GM19238 (cell line): ENCODE data around the gene CDC42BPB.

ENCODE experiments used
- DNase-seq: peaks from one replicate; pipeline ENCODE4 v3.0.0; 2011; ENCODE audit warnings: low spot score; ENCODE audit not compliant: insufficient read length

CDC42BPB gene

GRCh38 chr14:103095210-103095778 is 37.9 kb upstream of the CDC42BPB start:
- DNase-seq: no peak

DNA sequence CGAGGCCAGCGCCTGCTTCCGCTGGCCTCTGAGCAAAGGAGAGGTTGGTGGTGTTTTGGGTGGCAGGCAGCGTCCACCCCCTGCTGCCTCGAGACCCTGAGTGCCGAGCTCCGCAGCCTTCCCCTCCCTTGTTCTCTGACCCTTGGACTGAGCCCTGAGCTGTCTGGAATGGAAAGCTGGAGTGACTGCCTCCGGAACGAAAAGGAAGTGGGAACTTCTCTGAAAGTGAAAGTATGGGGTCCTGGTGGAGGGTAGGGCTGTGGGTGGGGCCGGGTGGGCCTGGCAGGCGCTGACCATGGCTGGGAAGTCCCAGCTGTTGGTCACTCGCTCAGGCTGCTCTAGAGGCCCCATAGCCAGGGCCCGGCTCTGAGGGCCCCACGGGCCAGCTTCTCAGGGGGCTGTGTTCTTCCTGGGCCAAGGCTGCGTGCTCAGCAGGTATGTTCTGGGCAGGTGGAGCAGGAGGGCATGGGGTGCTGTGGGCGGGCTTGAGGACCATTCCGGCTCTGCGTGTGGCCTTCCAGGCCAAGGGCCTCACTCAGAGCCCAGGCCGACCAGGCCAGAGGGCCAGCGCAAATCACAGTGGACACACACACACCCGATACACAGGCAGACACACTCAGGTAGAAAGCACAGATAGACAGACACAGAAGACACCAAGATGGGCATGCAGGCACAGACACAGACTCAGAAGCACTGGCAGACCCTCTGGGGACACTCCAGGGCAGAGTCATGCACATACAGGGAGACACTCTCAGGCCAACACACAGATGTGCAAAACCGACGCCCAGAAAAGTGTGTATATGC is 37.3 kb upstream of the CDC42BPB start, which contains the start of gene EXOC3L4:
TSS of gene EXOC3L4 (plus strand) at position 320 of the 804 bp plus-strand sequence. CDS start 5,495 bp downstream, outside the sequence.
- DNase-seq: no peak

DNA sequence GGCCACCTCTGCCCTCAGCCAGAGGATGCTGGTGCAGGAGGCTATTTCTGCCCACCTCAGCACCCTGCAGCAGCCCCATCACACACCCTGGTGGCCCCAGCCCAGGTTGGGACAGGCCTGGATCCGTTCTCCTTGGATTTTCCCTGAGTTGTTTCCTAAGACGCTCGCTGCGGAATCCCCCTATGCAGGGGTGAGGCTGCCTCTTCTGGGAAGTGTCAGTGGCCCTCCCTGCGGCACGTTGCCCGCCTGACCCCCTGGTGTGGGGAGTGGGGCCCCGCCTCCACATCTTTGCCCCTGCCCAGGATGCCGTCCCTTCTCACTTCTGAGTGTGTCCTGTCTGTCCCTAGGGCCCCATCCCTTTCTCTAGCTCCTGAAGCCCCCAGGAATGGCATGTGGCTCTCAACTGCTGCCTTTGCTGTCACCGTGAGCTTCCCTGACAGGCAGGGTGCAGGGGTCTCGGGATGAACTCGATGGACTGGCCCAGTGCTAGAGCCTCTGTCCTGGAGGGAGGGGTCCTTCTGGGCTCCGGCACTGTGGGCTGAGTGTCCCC is 36.6 kb upstream of the CDC42BPB start:
- no peak for DNase-seq

DNA sequence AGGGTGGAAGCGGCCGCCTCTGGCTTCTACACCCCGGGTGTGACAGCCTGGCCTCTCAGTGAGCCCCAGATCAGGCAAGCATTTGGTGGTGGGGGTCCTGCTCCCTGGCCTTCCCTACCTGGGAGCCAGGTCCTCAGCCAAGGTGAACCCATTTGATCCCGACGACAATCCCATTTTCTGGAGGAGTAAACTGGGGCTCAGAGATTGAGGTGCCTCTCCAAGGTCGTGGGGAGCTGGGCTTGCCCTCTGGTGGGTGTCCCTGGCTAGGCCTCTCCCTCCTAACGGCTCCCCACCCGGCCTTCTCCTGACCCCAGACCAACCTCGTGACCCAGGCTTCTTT is 34.5 kb upstream of the CDC42BPB start:
- DNase-seq: no peak

GRCh38 chr14:103091041-103091882 is 33.9 kb upstream of the CDC42BPB start:
- peak; percentile 96 for DNase-seq

- DNase-seq: no peak
These were observed 33.2 kb upstream of the CDC42BPB start for GRCh38 chr14:103090481-103091020.

DNA sequence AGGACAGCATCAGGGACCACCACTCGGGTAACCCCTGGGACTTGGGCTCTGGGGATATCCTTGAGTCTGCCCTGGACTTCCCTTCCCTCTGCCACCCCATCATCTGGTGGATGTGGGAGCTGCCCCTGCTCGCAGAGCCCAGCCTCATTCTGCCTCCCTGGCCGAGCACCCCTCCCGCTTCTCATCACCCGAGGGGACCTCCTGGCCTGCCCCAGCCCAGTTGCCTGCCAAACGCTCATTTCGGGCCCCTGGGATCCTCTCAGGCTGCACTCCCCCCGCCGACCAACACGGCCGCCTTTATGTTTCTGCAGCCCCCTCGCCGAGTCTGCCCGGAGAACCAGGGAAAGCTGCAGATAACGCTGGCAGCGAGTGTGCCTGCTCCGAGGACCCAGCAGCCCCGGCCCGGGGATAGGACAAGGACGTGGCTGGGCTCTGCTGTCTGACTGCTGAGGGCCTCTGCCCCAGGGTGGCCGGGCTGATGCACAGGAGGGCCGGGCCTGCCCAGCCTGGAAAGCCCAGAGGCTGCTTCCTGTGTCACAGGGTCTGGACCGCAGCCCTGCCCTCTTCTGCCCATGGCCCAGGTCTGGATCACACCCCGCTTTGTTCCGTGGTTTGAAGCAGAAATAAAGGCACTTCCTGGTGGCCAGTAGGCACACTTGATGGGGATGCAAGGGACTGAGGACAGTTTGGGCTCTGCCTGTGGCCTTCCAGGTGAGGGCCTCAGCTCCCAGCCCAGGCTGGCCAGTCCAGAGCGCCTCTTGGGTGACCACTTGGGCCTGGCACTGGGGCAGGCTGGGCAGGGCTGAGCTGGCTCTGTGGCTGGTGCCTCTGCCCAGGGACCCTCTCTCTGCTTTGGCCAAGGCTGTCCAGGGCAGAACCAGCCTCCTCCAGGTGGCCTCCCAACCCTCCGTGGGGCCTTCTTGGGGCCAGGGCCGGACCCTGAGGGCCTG is 32.3 kb upstream of the CDC42BPB start:
- no peak for DNase-seq

GRCh38 chr14:103088921-103089320 is 31.6 kb upstream of the CDC42BPB start:
- DNase-seq: no peak

- DNase-seq: no peak
These were observed 30.0 kb upstream of the CDC42BPB start for GRCh38 chr14:103087343-103087835.

DNA sequence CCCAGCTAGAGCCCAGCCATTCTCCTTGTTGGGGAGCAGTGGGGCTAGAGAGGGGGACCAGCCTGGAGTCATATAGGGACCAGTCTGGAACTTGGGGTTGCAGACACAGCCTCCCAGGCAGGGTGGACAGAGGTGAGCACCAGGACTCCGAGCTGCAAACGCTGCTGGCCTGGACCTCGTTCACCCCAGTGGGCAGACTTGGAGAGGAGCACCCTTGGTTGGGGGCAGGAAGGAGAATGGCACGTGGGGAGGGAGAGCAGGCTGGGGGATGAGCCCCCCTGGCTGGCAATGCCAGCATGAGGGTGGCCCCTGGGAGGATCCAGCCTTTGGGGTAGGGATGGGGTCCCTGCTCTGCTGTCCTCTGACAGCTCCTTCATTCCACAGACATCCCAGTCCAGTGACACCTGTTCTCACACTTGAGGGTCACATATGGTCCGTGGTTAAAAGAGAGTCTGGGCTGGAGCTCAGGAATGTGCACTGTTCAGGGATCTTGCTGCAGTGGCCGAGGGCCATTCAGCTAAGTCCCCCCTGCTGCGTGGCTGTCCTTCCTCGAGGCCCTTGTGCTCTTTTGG is 29.5 kb upstream of the CDC42BPB start:
- DNase-seq: no peak

- DNase-seq: no peak
These were observed 28.1 kb upstream of the CDC42BPB start for GRCh38 chr14:103085106-103086091.

DNA sequence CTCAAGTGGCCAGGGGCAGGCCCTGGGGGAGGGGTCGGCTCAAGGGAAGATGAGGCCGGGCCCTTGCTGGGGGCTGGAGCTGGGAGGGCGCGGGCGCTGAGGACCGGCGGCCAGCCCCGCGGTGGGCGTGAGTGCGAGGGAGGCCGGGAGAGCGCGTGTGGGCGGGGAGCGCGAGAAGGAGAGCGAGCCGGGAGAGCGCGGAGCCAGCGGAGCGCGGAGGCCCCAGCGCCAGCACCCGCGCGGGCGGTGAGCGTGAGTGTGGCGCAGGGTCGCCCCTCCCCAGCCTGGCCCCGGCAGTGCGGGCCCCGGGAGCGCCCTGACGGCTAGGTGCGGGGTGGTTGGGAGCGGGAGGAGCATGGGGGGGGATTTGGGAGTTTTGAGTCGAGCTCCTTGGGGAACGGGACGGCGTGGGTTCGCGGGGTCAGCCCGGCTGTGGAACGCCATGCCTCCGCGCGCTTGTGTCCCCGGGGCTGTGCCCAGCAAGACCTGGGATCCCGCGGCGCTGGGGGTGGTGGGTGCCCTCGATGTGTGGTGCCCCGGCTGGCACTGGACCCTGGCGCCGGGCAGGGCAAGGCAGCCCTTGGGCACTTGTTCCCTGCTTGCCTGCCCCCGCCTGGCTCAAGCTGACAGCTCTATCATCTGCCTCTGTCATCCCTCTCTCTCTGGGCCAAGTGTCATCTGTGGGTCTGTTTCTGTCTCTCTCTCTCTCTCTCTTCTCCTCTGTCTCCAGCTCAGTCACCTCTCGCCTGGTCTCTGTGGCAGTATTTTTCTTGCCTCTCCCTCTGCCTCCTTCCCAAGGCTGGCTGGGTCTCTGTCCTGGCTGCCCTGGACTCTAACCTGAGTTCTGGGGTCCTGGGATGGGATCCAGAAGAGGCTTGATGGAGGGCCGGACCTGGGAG is 26.9 kb upstream of the CDC42BPB start, which contains the start of gene LBHD2:
TSS of gene LBHD2 (plus strand) at position 190 of the 899 bp plus-strand sequence. CDS start 1,803 bp downstream, outside the sequence.
- DNase-seq: no peak

- no peak for DNase-seq
These were observed 24.6 kb upstream of the CDC42BPB start for GRCh38 chr14:103081951-103082350.

- DNase-seq: no peak
These were observed 21.7 kb upstream of the CDC42BPB start for GRCh38 chr14:103078860-103079587.

DNA sequence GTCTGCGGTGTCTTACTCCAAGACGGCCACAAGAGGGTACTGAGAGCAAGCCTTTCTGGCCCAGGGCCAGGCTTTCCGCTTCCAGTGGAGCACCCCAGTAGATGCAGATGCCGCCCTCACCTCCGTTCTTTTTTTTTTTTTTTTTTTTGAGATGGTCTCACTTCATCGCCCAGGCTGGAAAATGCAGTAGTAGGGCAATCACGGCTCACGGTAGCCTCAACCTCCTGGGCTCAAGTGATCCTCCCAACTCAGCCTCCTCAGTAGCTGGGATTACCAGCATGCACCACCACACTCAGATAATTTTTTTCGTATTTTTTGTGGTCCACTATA is 21.0 kb upstream of the CDC42BPB start:
- DNase-seq: peak; percentile 87

GRCh38 chr14:103074729-103075367 is 17.5 kb upstream of the CDC42BPB start:
- DNase-seq: no peak
